Adrenal gland (tissue), 5 donors: ENCODE results near the gene RBPJ.

Experiments used
- CTCF ChIP-seq, 6 experiments: fragments of 450-650 bp in 4 of 6; fragments of 200-600 bp in 2 of 6; sonication (generic) in 1 of 6; IDR thresholded peaks; 1 replicate in 5 of 6; 2 replicates in 1 of 6; pipeline versions ENCODE4 v1.5.1 to v1.8.0; 2016 to 2021; ENCODE audit warnings: antibody characterized with exemption in 6 of 6, mild to moderate bottlenecking in 2 of 6, moderate library complexity in 1 of 6
- POLR2A ChIP-seq, 2 donors: fragments of 450-650 bp; IDR thresholded peaks; one replicate each; pipeline ENCODE4 v1.6.1; 2017; ENCODE audit warnings: antibody characterized with exemption in 2 of 2, mild to moderate bottlenecking in 2 of 2, moderate library complexity in 1 of 2
- donor health status: DM: no; HTN: no; CAD: no.

- no peak for TF ChIP-seq CTCF (IDR thresholded peaks at IDR 0.05)
- no peak for TF ChIP-seq POLR2A (IDR thresholded peaks at IDR 0.05)
Measured at GRCh38 chr4:26413582-26413981, 92.8 kb downstream of the RBPJ start.
